Stimulated activated CD8-positive, alpha-beta memory T cell treated with anti-CD3 and anti-CD28 coated beads, Interleukin-15, amount 100 ng/mL, for 4 hours (primary cell): Measurements from ENCODE around the gene CMYA5.

Experiments
- DNase-seq, 2 donors: peaks; one replicate each; pipeline ENCODE4 v3.0.0-alpha.2; 2020; ENCODE audit warnings: low read depth in 2 of 2

The CMYA5 gene

DNA sequence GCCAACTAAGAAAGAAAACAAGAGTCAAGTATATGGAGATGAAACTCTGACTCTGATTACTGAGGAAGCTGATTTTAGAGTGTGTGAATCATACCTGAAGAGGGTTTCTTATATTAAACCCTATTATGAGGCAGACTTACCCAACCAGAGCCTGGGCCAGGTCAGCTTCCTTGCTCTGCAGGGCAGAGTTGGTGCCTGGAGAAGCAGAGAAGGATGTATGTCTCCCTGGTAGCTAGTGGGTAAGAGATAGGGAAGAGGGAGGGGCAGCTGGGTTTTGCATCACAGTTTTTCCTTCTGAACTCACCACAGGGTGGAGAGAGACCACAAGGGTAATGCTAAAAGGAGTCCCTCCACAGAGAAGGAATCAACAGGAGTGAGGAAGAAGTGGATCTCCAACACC is 104.1 kb downstream of the CMYA5 start:
- no peak for DNase-seq

DNA sequence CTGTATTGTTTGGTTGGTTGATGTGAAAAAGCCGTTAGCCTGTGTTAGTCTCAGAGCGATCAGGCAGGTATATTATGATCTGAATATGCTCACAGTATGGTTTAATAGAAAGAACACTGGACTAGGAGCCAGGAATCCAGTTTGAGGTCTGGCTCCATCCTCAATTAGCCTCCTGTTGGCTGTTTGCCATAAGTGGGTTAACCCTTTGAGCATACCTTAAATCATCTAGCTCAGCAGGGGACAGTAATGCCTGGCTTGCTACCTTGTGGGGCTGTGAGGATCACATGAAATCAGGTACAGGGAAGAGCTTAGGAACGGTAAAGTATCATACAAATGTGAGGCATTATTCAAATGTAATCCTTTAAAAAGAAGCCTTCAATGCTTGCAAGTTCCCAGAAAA is 104.7 kb downstream of the CMYA5 start:
- DNase-seq = no peak

GRCh38 chr5:79795764-79796398 is 106.2 kb downstream of the CMYA5 start:
- DNase-seq = no peak

GRCh38 chr5:79798893-79799590 is 109.4 kb downstream of the CMYA5 start:
- no peak for DNase-seq

- DNase-seq = no peak
Observed at GRCh38 chr5:79800979-79801827, 111.6 kb downstream of the CMYA5 start.

DNA sequence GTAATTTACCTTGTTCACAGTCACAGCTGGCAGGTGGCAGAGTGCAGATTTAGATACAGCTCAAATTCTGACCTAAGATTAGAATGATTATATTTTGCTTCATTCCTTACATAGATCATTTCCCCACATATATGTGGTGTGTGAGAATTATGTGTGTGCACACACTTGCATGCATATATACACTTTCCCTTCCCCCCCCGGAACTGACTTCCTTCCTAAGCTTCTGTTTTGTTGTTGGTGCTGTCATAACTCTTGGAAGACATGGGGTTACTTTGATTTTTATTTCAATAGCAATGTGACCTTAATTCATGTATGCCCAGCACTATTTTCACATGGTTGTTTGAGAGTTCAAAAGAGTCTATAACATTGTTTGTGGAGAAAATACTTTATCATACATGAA is 112.8 kb downstream of the CMYA5 start:
- no peak for DNase-seq

- no peak for DNase-seq
Observed at GRCh38 chr5:79803007-79803406, 113.4 kb downstream of the CMYA5 start.

DNA sequence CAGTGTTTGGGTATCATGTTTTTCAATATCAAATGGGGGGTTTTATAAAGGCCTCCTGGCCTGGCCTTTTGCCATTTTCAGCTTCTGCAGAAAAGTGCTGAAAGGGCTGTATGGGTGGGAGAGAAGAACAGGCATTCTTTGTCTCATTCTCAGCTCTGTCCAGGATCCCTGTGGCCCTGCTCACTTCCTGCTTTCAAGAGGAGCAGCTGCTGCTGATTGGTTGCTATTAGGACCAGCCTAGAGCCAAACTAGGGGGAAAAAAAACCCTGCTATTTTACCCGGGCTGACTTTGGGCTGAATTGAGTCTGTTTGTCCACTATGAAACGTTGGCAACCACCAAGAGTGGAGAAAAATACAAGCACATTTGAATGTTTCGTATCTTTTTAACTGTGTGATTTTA is 117.1 kb downstream of the CMYA5 start:
- DNase-seq = no peak

- no peak for DNase-seq
Observed at GRCh38 chr5:79809743-79810142, 120.1 kb downstream of the CMYA5 start.

DNA sequence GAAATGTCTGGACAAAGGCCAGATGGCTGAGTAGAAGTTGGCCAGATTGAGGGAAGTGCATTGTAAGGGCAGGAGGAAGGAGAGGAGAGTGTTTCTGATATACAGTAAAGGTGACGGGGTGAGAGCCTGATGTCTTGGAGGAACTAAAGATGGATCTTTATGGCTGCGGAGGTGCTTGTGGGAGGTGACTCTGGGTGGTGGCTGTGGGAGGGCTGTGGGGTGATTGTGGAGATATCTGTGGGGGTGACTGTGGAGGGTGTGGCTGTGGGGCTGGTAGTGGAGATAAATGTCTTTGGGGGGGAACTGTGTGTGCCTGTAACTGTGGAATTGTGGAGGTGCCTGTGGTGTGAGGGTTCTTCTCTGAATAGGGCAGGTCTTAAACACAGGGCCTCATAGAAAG is 121.4 kb downstream of the CMYA5 start:
- DNase-seq = no peak

- DNase-seq = no peak
Observed at GRCh38 chr5:79811904-79812303, 122.3 kb downstream of the CMYA5 start.

- DNase-seq = no peak
Observed at GRCh38 chr5:79814699-79815098, 125.1 kb downstream of the CMYA5 start.

DNA sequence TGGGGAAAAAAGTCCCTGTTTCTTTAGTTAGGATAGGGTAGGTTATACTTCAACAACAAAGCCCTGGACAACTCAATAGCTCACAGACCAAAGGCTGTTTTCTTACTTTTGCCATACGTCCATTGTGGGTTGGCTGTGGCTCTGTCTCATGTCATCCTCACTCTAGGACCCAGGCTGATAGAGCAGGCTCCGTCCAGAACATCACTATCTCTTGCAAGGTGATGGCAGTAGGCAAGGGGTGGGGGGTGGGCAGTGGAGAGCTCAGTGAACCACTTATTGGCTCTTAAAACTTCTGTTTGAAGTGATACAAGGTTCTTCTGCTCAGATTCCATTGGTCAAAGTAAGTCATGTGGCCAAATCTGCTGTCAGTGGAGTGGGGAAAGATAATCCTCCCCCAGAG is 126.4 kb downstream of the CMYA5 start:
- no peak for DNase-seq

- no peak for DNase-seq
Observed at GRCh38 chr5:79820648-79821047, 131.0 kb downstream of the CMYA5 start.

GRCh38 chr5:79824444-79824843 is 134.8 kb downstream of the CMYA5 start:
- no peak for DNase-seq

GRCh38 chr5:79825802-79826201 is 136.2 kb downstream of the CMYA5 start:
- DNase-seq = no peak

DNA sequence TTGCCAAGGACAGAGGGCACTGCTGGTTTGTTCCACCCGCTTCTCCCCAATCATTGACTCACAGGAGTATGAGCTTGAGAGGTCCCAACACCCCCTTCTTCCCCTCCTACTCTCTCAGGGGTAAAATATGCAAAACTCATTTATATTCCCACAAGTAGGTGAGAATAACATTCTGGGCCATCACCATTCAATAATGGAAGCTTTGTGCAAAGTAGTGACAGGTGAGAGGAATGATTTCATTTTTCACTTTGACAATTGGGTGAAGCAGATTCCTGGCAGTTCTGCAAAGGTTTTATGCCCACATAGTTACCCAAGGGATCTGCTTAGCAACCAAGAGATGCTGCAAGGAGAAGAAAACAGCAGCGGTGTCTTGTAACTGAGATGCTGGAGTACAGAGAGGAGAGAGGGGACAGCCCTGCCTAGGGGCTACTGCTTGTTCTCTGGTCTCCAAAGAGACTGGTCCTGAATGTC is 137.6 kb downstream of the CMYA5 start:
- no peak for DNase-seq

DNA sequence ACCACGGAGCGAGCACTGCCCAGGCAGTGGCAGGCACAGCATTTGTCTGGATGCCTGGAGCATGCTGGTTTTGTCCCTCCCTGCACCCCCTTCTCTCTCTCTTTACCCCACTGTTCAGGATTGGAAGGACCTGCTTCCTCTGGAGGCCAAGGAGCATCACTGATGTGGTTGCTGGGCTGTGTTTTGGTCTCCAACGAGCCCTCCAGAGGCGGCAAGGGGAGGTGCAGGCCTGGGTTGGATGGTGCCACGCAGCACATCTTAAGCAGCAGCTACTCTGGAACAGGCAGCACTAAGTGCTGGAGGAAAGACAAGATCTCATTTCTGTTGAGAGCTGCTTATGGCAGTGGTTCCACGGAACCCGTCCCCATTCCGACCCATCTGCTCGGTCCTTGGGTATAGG is 139.6 kb downstream of the CMYA5 start:
- DNase-seq = no peak

- no peak for DNase-seq
Observed at GRCh38 chr5:79831381-79832309, 142.0 kb downstream of the CMYA5 start.

GRCh38 chr5:79832911-79833310 is 143.3 kb downstream of the CMYA5 start:
- no peak for DNase-seq

DNA sequence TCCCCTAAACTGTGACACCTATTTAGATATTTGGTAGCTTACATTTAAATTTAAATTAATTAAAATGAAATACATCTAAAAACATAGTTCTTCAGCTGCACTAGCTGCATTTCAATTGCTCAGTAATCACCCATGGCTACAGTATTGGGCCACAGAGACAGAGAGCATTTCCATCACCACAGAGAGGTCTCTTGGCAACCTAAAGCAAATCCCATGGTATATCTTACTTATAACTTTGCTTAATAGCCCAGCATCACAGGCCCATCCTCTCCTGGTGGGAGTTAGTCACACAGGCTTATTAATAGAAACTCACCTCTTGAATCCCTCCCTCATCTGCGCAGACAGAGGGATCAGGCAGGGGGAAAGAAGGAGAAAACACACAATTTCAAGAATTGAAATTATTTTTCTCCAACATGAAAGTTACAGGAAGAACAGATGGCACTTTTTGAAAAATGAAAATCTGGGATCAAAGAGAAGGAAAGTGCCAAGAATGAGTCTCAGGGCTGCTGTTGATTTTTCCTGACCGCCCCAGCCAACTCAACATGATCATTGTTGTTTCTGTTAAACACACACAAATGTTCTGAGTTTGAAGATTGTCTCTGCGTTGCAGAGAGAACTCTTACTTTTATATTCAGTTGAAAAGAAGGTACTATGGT is 144.6 kb downstream of the CMYA5 start:
- no peak for DNase-seq
